GM23338 (cell line): Measurements from ENCODE around the gene STAMBPL1. TPM values are rescaled to one million over a fixed set of nuclear protein-coding genes. Genes with fewer than 3 reads are reported as not detected.

ENCODE experiments used
- ATAC-seq: fragments of 200-7000 bp; cut with Tn5 transposase; 3 replicates; pipeline ENCODE4 v1.9.1; 2020
- DNase-seq: peaks from one replicate; pipeline ENCODE4 v3.0.0-alpha.2; 2015; ENCODE audit warnings: low spot score
- H2AFZ ChIP-seq: fragments of 200-600 bp; sonication (generic); 2 replicates; pipeline ENCODE4 v1.8.0; 2016; ENCODE audit warnings: antibody characterized with exemption, mild to moderate bottlenecking, moderate library complexity
- H3F3A ChIP-seq: fragments of 200-600 bp; sonication (generic); replicated peaks from 2 replicates; pipeline ENCODE4 v1.8.0; 2017; ENCODE audit warnings: antibody characterized with exemption, mixed run types, low read depth
- H3K27ac ChIP-seq: fragments of 200-600 bp; sonication (generic); 2 replicates; pipeline ENCODE4 v1.6.1; 2016; ENCODE audit warnings: low read depth
- H3K27me3 ChIP-seq: fragments of 200-600 bp; sonication (generic); 2 replicates; pipeline ENCODE4 v1.8.0; 2016; ENCODE audit warnings: mild to moderate bottlenecking, mixed run types, moderate library complexity; ENCODE audit not compliant: insufficient read depth
- H3K36me3 ChIP-seq: fragments of 200-600 bp; sonication (generic); 2 replicates; pipeline ENCODE4 v1.8.0; 2016; ENCODE audit warnings: mild to moderate bottlenecking; ENCODE audit not compliant: insufficient read depth
- H3K4me1 ChIP-seq: fragments of 200-600 bp; sonication (generic); 2 replicates; pipeline ENCODE4 v1.8.0; 2016; ENCODE audit warnings: mild to moderate bottlenecking, moderate library complexity; ENCODE audit not compliant: insufficient read depth
- H3K4me2 ChIP-seq: fragments of 200-600 bp; sonication (generic); 2 replicates; pipeline ENCODE4 v1.7.1; 2017; ENCODE audit warnings: mixed run types
- H3K4me3 ChIP-seq: fragments of 200-600 bp; sonication (generic); 2 replicates; pipeline ENCODE4 v1.6.1; 2016; ENCODE audit warnings: mixed run types
- H3K79me2 ChIP-seq: fragments of 200-600 bp; sonication (generic); replicated peaks from 2 replicates; pipeline ENCODE4 v1.8.0; 2017; ENCODE audit warnings: mild to moderate bottlenecking; ENCODE audit not compliant: insufficient read depth
- H3K9me2 ChIP-seq: fragments of 200-600 bp; sonication (generic); 2 replicates; pipeline ENCODE4 v1.8.0; 2017; ENCODE audit not compliant: insufficient read depth
- H4K20me1 ChIP-seq: fragments of 200-600 bp; sonication (generic); replicated peaks from 2 replicates; pipeline ENCODE4 v1.8.0; 2017; ENCODE audit warnings: mild to moderate bottlenecking; ENCODE audit not compliant: insufficient read depth
- H3K27ac Mint-ChIP-seq: 2 replicates; pipeline ENCODE4 v1.8.0; 2020; ENCODE audit warnings: inconsistent platforms, mild to moderate bottlenecking, moderate library complexity, mixed read lengths
- H3K27me3 Mint-ChIP-seq: 3 replicates; pipeline ENCODE4 v1.8.0; 2022; ENCODE audit warnings: low read depth, mild to moderate bottlenecking, moderate library complexity, mixed read lengths, inconsistent platforms; ENCODE audit not compliant: insufficient read depth, poor library complexity
- H3K36me3 Mint-ChIP-seq: 3 replicates; pipeline ENCODE4 v1.8.0; 2021; ENCODE audit warnings: low read depth, mild to moderate bottlenecking, inconsistent platforms, moderate library complexity, mixed read lengths
- H3K4me1 Mint-ChIP-seq: 3 replicates; pipeline ENCODE4 v1.8.0; 2020; ENCODE audit warnings: mild to moderate bottlenecking, inconsistent platforms, mixed read lengths
- H3K4me3 Mint-ChIP-seq: 3 replicates; pipeline ENCODE4 v1.8.0; 2021; ENCODE audit warnings: moderate library complexity, mild to moderate bottlenecking, inconsistent platforms, mixed read lengths
- H3K9me3 Mint-ChIP-seq: 3 replicates; pipeline ENCODE4 v1.8.0; 2020; ENCODE audit warnings: moderate library complexity, mild to moderate bottlenecking, inconsistent platforms, mixed read lengths
- CREB1 ChIP-seq: fragments of 250-450 bp; sonication (Bioruptor Pico); IDR thresholded peaks from 2 replicates; pipeline ENCODE4 v1.5.0; 2020; ENCODE audit warnings: low read depth, mild to moderate bottlenecking, moderate library complexity
- EZH2 ChIP-seq: fragments of 200-600 bp; sonication (generic); IDR thresholded peaks from one replicate; pipeline ENCODE4 v1.8.0; 2017; ENCODE audit warnings: antibody characterized with exemption, mild to moderate bottlenecking, low read depth; ENCODE audit not compliant: unreplicated experiment
- EZH2phosphoT487 ChIP-seq: fragments of 200-600 bp; sonication (generic); IDR thresholded peaks from one replicate; pipeline ENCODE4 v1.8.1; 2018; ENCODE audit warnings: antibody characterized with exemption; ENCODE audit not compliant: unreplicated experiment
- JUNB ChIP-seq: IDR thresholded peaks from one replicate; pipeline ENCODE4 v1.6.1; 2016; ENCODE audit warnings: antibody characterized with exemption; ENCODE audit not compliant: unreplicated experiment
- NANOG ChIP-seq: IDR thresholded peaks from 2 replicates; pipeline ENCODE4 v1.6.1; 2016; ENCODE audit warnings: antibody characterized with exemption, borderline replicate concordance
- POLR2AphosphoS5 ChIP-seq: IDR thresholded peaks from 2 replicates; pipeline ENCODE4 v1.6.1; 2016; ENCODE audit warnings: antibody characterized with exemption, low read depth
- STAT1 ChIP-seq: IDR thresholded peaks from one replicate; pipeline ENCODE4 v1.6.1; 2016; ENCODE audit warnings: antibody characterized with exemption; ENCODE audit not compliant: unreplicated experiment
- ZNF114 ChIP-seq: fragments of 250-450 bp; sonication (Bioruptor Pico); IDR thresholded peaks from 2 replicates; pipeline ENCODE4 v1.5.0; 2020; ENCODE audit warnings: mild to moderate bottlenecking, moderate library complexity
- ZNF331 ChIP-seq: fragments of 250-450 bp; sonication (Bioruptor Pico); IDR thresholded peaks from 2 replicates; pipeline ENCODE4 v1.5.0; 2020; ENCODE audit warnings: low read depth, mild to moderate bottlenecking, moderate library complexity
- polyA plus RNA-seq: library from polyadenylated mRNA; unstranded; fragments of >200 nt; fragmentation: Nextera tagmentation; extraction: Ambion mirVana; gene quantifications from 2 replicates; pipeline ENCODE4 v1.2.1, GENCODE V29; 2016
- total RNA-seq: library from RNA; depleted of rRNA; stranded (reverse); fragments of >200 nt; shearing (Covaris generic); gene quantifications from 2 replicates; pipeline ENCODE4 v1.2.3, GENCODE V29; 2014
- TF ChIP-seq, protein P1 (sequence below): IDR thresholded peaks from 2 replicates; pipeline ENCODE4 v1.6.1; 2016; ENCODE audit warnings: antibody characterized with exemption
- TF ChIP-seq, protein P2 (sequence below): IDR thresholded peaks from one replicate; pipeline ENCODE4 v1.6.1; 2018; ENCODE audit warnings: antibody characterized with exemption; ENCODE audit not compliant: unreplicated experiment
- TF ChIP-seq, protein P3 (sequence below): fragments of 250-450 bp; sonication (Bioruptor Pico); IDR thresholded peaks from 2 replicates; pipeline ENCODE4 v1.5.0; 2020; ENCODE audit warnings: mild to moderate bottlenecking, moderate library complexity
- TF ChIP-seq, protein P4 (sequence below), 2 experiments: fragments of 200-600 bp in 1 of 2; sonication (generic) in 1 of 2; conservative IDR thresholded peaks; 2 replicates each; pipeline versions ENCODE4 v1.5.1 to v1.6.1; 2016 to 2017; ENCODE audit warnings: antibody characterized with exemption in 2 of 2, low read depth in 2 of 2, mild to moderate bottlenecking in 2 of 2, moderate library complexity in 1 of 2

Gene STAMBPL1
- total and polyA plus RNA-seq, 2 experiments from 2014 or later: 2.5 to 11.5 TPM

DNA sequence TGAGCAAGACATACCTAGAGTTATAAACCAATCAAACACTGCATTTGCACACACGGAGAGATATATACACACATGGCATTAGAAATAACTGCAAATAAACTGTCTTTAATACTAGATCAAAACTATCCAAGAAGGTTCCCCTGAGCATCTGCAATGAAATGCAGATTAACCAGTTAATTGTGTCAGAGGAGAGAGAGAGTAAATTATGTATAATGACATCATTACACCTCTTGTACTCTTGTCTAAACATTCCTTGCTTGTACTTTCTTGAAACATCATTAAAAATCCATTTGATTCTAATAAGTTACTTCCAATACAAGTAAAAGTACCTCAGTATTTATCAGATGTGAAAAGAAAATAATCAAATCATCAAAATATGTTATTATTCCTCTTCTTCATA is 29.3 kb upstream of the STAMBPL1 start:
- H3K4me1 ChIP-seq: peaks cover 28% of the 10 kb centered on the region
- no peaks in the 10 kb centered on the region for H3K27me3 ChIP-seq
- Mint-ChIP-seq H3K4me3 (no peak overlapping the region), H3K36me3 (no peaks in the 10 kb centered on the region), H3K27ac (no peak overlapping the region), H3K27me3 (peaks cover 2% of the 10 kb centered on the region), H3K9me3 (no peaks in the 10 kb centered on the region), H3K4me1 (peaks cover 24% of the 10 kb centered on the region)
- H3K36me3 ChIP-seq: no peaks in the 10 kb centered on the region
- H3K4me2 ChIP-seq: 0 out of 2 replicates have a peak overlapping the region, but pooled peaks have one; percentile 6
- no peaks in the 10 kb centered on the region for H3K79me2 ChIP-seq
- ATAC-seq (no peak), DNase-seq (no peak)
- H3K9me2 ChIP-seq: no peaks in the 10 kb centered on the region
- no peak overlapping the region for H3K4me3 ChIP-seq
- no peak overlapping the region for H2AFZ ChIP-seq
- no peaks in the 10 kb centered on the region for H4K20me1 ChIP-seq
- H3K27ac ChIP-seq: no peak overlapping the region
- no peak for TF ChIP-seq ZNF331 (CRISPR knock-in tag)
- TF ChIP-seq, protein P1, sequence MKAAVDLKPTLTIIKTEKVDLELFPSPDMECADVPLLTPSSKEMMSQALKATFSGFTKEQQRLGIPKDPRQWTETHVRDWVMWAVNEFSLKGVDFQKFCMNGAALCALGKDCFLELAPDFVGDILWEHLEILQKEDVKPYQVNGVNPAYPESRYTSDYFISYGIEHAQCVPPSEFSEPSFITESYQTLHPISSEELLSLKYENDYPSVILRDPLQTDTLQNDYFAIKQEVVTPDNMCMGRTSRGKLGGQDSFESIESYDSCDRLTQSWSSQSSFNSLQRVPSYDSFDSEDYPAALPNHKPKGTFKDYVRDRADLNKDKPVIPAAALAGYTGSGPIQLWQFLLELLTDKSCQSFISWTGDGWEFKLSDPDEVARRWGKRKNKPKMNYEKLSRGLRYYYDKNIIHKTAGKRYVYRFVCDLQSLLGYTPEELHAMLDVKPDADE: no peak
- no peak for TF ChIP-seq NANOG
- TF ChIP-seq, protein P2, sequence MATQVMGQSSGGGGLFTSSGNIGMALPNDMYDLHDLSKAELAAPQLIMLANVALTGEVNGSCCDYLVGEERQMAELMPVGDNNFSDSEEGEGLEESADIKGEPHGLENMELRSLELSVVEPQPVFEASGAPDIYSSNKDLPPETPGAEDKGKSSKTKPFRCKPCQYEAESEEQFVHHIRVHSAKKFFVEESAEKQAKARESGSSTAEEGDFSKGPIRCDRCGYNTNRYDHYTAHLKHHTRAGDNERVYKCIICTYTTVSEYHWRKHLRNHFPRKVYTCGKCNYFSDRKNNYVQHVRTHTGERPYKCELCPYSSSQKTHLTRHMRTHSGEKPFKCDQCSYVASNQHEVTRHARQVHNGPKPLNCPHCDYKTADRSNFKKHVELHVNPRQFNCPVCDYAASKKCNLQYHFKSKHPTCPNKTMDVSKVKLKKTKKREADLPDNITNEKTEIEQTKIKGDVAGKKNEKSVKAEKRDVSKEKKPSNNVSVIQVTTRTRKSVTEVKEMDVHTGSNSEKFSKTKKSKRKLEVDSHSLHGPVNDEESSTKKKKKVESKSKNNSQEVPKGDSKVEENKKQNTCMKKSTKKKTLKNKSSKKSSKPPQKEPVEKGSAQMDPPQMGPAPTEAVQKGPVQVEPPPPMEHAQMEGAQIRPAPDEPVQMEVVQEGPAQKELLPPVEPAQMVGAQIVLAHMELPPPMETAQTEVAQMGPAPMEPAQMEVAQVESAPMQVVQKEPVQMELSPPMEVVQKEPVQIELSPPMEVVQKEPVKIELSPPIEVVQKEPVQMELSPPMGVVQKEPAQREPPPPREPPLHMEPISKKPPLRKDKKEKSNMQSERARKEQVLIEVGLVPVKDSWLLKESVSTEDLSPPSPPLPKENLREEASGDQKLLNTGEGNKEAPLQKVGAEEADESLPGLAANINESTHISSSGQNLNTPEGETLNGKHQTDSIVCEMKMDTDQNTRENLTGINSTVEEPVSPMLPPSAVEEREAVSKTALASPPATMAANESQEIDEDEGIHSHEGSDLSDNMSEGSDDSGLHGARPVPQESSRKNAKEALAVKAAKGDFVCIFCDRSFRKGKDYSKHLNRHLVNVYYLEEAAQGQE: no peak
- no peak for TF ChIP-seq JUNB
- TF ChIP-seq, protein P3, sequence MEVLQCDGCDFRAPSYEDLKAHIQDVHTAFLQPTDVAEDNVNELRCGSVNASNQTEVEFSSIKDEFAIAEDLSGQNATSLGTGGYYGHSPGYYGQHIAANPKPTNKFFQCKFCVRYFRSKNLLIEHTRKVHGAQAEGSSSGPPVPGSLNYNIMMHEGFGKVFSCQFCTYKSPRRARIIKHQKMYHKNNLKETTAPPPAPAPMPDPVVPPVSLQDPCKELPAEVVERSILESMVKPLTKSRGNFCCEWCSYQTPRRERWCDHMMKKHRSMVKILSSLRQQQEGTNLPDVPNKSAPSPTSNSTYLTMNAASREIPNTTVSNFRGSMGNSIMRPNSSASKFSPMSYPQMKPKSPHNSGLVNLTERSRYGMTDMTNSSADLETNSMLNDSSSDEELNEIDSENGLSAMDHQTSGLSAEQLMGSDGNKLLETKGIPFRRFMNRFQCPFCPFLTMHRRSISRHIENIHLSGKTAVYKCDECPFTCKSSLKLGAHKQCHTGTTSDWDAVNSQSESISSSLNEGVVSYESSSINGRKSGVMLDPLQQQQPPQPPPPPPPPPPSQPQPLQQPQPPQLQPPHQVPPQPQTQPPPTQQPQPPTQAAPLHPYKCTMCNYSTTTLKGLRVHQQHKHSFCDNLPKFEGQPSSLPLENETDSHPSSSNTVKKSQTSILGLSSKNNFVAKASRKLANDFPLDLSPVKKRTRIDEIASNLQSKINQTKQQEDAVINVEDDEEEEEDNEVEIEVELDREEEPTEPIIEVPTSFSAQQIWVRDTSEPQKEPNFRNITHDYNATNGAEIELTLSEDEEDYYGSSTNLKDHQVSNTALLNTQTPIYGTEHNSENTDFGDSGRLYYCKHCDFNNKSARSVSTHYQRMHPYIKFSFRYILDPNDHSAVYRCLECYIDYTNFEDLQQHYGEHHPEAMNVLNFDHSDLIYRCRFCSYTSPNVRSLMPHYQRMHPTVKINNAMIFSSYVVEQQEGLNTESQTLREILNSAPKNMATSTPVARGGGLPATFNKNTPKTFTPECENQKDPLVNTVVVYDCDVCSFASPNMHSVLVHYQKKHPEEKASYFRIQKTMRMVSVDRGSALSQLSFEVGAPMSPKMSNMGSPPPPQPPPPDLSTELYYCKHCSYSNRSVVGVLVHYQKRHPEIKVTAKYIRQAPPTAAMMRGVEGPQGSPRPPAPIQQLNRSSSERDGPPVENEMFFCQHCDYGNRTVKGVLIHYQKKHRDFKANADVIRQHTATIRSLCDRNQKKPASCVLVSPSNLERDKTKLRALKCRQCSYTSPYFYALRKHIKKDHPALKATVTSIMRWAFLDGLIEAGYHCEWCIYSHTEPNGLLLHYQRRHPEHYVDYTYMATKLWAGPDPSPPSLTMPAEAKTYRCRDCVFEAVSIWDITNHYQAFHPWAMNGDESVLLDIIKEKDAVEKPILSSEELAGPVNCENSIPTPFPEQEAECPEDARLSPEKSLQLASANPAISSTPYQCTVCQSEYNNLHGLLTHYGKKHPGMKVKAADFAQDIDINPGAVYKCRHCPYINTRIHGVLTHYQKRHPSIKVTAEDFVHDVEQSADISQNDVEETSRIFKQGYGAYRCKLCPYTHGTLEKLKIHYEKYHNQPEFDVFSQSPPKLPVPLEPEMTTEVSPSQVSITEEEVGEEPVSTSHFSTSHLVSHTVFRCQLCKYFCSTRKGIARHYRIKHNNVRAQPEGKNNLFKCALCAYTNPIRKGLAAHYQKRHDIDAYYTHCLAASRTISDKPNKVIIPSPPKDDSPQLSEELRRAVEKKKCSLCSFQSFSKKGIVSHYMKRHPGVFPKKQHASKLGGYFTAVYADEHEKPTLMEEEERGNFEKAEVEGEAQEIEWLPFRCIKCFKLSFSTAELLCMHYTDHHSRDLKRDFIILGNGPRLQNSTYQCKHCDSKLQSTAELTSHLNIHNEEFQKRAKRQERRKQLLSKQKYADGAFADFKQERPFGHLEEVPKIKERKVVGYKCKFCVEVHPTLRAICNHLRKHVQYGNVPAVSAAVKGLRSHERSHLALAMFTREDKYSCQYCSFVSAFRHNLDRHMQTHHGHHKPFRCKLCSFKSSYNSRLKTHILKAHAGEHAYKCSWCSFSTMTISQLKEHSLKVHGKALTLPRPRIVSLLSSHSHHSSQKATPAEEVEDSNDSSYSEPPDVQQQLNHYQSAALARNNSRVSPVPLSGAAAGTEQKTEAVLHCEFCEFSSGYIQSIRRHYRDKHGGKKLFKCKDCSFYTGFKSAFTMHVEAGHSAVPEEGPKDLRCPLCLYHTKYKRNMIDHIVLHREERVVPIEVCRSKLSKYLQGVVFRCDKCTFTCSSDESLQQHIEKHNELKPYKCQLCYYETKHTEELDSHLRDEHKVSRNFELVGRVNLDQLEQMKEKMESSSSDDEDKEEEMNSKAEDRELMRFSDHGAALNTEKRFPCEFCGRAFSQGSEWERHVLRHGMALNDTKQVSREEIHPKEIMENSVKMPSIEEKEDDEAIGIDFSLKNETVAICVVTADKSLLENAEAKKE (CRISPR knock-in tag): no peak
- no peak for TF ChIP-seq POLR2AphosphoS5
- TF ChIP-seq CREB1 (CRISPR knock-in tag): no peak
- no peak for TF ChIP-seq EZH2phosphoT487
- no peak for TF ChIP-seq STAT1
- TF ChIP-seq, protein P4, sequence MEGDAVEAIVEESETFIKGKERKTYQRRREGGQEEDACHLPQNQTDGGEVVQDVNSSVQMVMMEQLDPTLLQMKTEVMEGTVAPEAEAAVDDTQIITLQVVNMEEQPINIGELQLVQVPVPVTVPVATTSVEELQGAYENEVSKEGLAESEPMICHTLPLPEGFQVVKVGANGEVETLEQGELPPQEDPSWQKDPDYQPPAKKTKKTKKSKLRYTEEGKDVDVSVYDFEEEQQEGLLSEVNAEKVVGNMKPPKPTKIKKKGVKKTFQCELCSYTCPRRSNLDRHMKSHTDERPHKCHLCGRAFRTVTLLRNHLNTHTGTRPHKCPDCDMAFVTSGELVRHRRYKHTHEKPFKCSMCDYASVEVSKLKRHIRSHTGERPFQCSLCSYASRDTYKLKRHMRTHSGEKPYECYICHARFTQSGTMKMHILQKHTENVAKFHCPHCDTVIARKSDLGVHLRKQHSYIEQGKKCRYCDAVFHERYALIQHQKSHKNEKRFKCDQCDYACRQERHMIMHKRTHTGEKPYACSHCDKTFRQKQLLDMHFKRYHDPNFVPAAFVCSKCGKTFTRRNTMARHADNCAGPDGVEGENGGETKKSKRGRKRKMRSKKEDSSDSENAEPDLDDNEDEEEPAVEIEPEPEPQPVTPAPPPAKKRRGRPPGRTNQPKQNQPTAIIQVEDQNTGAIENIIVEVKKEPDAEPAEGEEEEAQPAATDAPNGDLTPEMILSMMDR (conservative IDR thresholded peaks at IDR 0.05; ENCODE audit: low read depth in 2 of 2): no peak
- TF ChIP-seq ZNF114 (CRISPR knock-in tag): no peak
- no peak for TF ChIP-seq EZH2
- H3F3A ChIP-seq: no peaks in the 10 kb centered on the region
